ENCODE measurements around the gene DNM3.

GRCh38 chr1:172457479-172458130 lies 616.3 kb downstream of the DNM3 start:
- TF ChIP-seq CTCF (IDR thresholded peaks at IDR 0.05) (no peak), POLR2A (IDR thresholded peaks at IDR 0.05) (no peak)

Data from adrenal gland (tissue), 5 donors.